OCI-LY1 (cell line): ENCODE data around the gene EEF1AKMT2.

Experiments
- H2AFZ ChIP-seq: fragments of 200-600 bp; sonication (generic), shearing (Covaris generic); 2 replicates; pipeline ENCODE4 v1.6.0; 2014; ENCODE audit warnings: antibody characterized with exemption, mild to moderate bottlenecking, low read length
- H3F3A ChIP-seq: fragments of 200-600 bp; sonication (generic), shearing (Covaris generic); 2 replicates; pipeline ENCODE4 v1.6.0; 2014; ENCODE audit warnings: mild to moderate bottlenecking, antibody characterized with exemption, low read length, moderate library complexity; ENCODE audit not compliant: insufficient read depth
- H3K27ac ChIP-seq: fragments of 200-600 bp; sonication (generic); 2 replicates; pipeline ENCODE4 v1.5.1; 2014; ENCODE audit warnings: low read length, mixed run types, mild to moderate bottlenecking, low read depth; ENCODE audit not compliant: poor library complexity, severe bottlenecking
- H3K27me3 ChIP-seq: fragments of 200-600 bp; sonication (generic); 2 replicates; pipeline ENCODE4 v1.6.0; 2014; ENCODE audit warnings: antibody characterized with exemption, mild to moderate bottlenecking, low read length, moderate library complexity; ENCODE audit not compliant: insufficient read depth
- H3K36me3 ChIP-seq: fragments of 200-600 bp; sonication (generic); 2 replicates; pipeline ENCODE4 v1.6.1; 2014; ENCODE audit warnings: mild to moderate bottlenecking, antibody characterized with exemption, low read length, moderate library complexity, mixed read lengths; ENCODE audit not compliant: insufficient read depth
- H3K4me1 ChIP-seq: fragments of 200-600 bp; sonication (generic); 2 replicates; pipeline ENCODE4 v1.5.1; 2014; ENCODE audit warnings: mild to moderate bottlenecking, low read length, moderate library complexity; ENCODE audit not compliant: insufficient read depth, severe bottlenecking
- H3K4me2 ChIP-seq: fragments of 200-600 bp; sonication (generic), shearing (Covaris generic); 2 replicates; pipeline ENCODE4 v1.6.1; 2014; ENCODE audit warnings: low read length
- H3K4me3 ChIP-seq: fragments of 200-600 bp; sonication (generic); 2 replicates; pipeline ENCODE4 v1.5.1; 2014; ENCODE audit warnings: low read length, low read depth, mild to moderate bottlenecking, mixed read lengths; ENCODE audit not compliant: poor library complexity, severe bottlenecking
- H3K79me2 ChIP-seq: fragments of 200-600 bp; shearing (Covaris generic); 2 replicates; pipeline ENCODE4 v1.6.1; 2016; ENCODE audit warnings: mixed run types, low read length, mixed read lengths; ENCODE audit not compliant: insufficient read depth
- H3K9ac ChIP-seq: fragments of 200-600 bp; sonication (generic), shearing (Covaris generic); 2 replicates; pipeline ENCODE4 v1.6.1; 2014; ENCODE audit warnings: mild to moderate bottlenecking, low read length, mixed read lengths
- H3K9me2 ChIP-seq: fragments of 200-600 bp; sonication (generic), shearing (Covaris generic); 2 replicates; pipeline ENCODE4 v1.6.1; 2014; ENCODE audit warnings: low read depth, mild to moderate bottlenecking, low read length, mixed read lengths
- H3K9me3 ChIP-seq: fragments of 200-600 bp; shearing (Covaris generic); 2 replicates; pipeline ENCODE4 v1.6.1; 2014; ENCODE audit warnings: low read length, mixed read lengths
- H4K20me1 ChIP-seq: fragments of 200-600 bp; sonication (generic), shearing (Covaris generic); 2 replicates; pipeline ENCODE4 v1.6.0; 2016; ENCODE audit warnings: mild to moderate bottlenecking, low read length; ENCODE audit not compliant: insufficient read depth
- CTCF ChIP-seq: fragments of 200-600 bp; sonication (generic), shearing (Covaris generic); IDR thresholded peaks from 2 replicates; pipeline ENCODE4 v1.5.1; 2017; ENCODE audit warnings: mild to moderate bottlenecking, antibody characterized with exemption, low read length, moderate library complexity, mixed read lengths
- EZH2 ChIP-seq: fragments of 200-600 bp; sonication (generic), shearing (Covaris generic); IDR thresholded peaks from 2 replicates; pipeline ENCODE4 v1.8.0; 2017; ENCODE audit warnings: borderline replicate concordance, mixed run types, mild to moderate bottlenecking, antibody characterized with exemption, low read length, moderate library complexity, mixed read lengths

The EEF1AKMT2 gene

DNA sequence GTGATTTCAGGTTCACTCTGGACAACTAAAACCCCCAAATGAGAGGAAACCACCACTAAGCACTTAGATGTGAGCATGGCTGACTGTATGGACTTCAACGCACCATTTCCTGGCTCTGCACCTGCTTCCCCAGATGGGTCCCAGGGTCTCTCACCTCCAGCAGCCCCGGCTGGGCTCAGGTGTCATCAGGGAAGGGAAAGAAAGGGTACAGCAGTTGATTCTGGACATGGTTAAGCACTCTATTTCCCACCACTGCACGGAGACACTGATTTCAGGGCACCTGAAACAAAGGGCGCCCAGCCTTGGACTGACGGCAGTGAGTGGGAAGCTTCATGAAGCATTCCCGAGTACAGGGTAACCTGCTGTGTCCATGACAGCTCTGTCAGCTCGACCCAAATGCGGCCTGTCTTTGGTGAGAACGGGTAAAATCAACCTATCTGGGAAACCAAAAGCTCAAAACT lies 66.5 kb downstream of the EEF1AKMT2 start:
- Histone ChIP-seq H3K9ac (no peak overlapping the region), H3F3A (peaks cover 2% of the 10 kb centered on the region; the same call in 1 of the 2 replicates)

GRCh38 chr10:124724279-124725027 lies 67.2 kb downstream of the EEF1AKMT2 start:
- TF ChIP-seq CTCF: peak; percentile 12; the same call in 1 of the 2 replicates
- TF ChIP-seq EZH2: no peak
- no peaks in the 10 kb centered on the region for H4K20me1 ChIP-seq
- H3K36me3 ChIP-seq: peaks cover 30% of the 10 kb centered on the region
- H3F3A ChIP-seq: peaks cover 2% of the 10 kb centered on the region; the same call in 1 of the 2 replicates
- H3K4me3 ChIP-seq: peak overlapping the region; percentile 12
- peak overlapping the region; percentile 16; the same call in 1 of the 2 replicates for H3K9ac ChIP-seq
- H3K9me2 ChIP-seq: no peaks in the 10 kb centered on the region
- no peaks in the 10 kb centered on the region for H3K27me3 ChIP-seq
- peaks cover 100% of the 10 kb centered on the region for H3K4me1 ChIP-seq
- peaks cover 44% of the 10 kb centered on the region for H3K79me2 ChIP-seq
- no peak overlapping the region for H2AFZ ChIP-seq
- H3K4me2 ChIP-seq: peak overlapping the region; percentile 37; the same call in 1 of the 2 replicates
- H3K9me3 ChIP-seq: no peaks in the 10 kb centered on the region
- H3K27ac ChIP-seq: peak overlapping the region; percentile 69

More for the DNA sequence above, 66.5 kb downstream of the EEF1AKMT2 start:
- Histone ChIP-seq H3K9me3 (no peaks in the 10 kb centered on the region), H2AFZ (no peak overlapping the region), H3K27me3 (no peaks in the 10 kb centered on the region), H4K20me1 (no peaks in the 10 kb centered on the region), H3K79me2 (peaks cover 44% of the 10 kb centered on the region), H3K4me2 (peak overlapping the region; percentile 37; the same call in 1 of the 2 replicates), H3K9me2 (no peaks in the 10 kb centered on the region), H3K4me3 (peak overlapping the region; percentile 12), H3K4me1 (peaks cover 100% of the 10 kb centered on the region), H3K27ac (peak overlapping the region; percentile 69), H3K36me3 (peaks cover 37% of the 10 kb centered on the region)
- no peak for TF ChIP-seq EZH2
- TF ChIP-seq CTCF: no peak

- Histone ChIP-seq H4K20me1 (no peaks in the 10 kb centered on the region), H3K9me3 (no peaks in the 10 kb centered on the region), H3K4me2 (peak overlapping the region; percentile 37; the same call in 1 of the 2 replicates), H3K4me1 (peaks cover 100% of the 10 kb centered on the region), H3K27me3 (no peaks in the 10 kb centered on the region), H3K79me2 (peaks cover 44% of the 10 kb centered on the region), H3K4me3 (peak overlapping the region; percentile 9), H3K27ac (peak overlapping the region; percentile 69), H3K36me3 (peaks cover 29% of the 10 kb centered on the region), H3K9me2 (no peaks in the 10 kb centered on the region), H3F3A (0 out of 2 replicates have a peak, but pooled peaks cover 4% of the 10 kb centered on the region), H2AFZ (no peak overlapping the region), H3K9ac (peak overlapping the region; percentile 16; the same call in 1 of the 2 replicates)
- TF ChIP-seq EZH2: no peak
- no peak for TF ChIP-seq CTCF
Measured at GRCh38 chr10:124723826-124724225, 67.9 kb downstream of the EEF1AKMT2 start.
